ENCODE results near the gene MYG1.

DNA sequence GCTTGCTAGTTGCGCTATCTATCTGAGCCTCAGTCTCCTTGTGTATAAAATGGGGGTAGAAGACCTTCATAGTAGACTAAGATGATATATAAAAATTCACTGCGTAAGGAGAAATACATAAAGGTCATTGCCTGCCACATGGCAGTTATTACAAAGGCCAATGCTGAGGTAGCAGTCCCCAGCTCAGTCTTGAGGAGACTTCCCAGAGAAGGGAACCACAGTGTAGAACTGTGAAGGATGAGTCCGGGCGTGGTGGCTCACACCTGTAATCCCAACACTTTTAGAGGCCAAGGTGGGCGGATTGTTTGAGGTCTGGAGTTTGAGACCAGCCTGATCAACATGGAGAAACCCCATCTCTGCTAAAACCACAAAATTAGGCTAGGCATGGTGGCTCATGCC, 53.8 kb downstream of the MYG1 start:
- TF ChIP-seq, protein P1, sequence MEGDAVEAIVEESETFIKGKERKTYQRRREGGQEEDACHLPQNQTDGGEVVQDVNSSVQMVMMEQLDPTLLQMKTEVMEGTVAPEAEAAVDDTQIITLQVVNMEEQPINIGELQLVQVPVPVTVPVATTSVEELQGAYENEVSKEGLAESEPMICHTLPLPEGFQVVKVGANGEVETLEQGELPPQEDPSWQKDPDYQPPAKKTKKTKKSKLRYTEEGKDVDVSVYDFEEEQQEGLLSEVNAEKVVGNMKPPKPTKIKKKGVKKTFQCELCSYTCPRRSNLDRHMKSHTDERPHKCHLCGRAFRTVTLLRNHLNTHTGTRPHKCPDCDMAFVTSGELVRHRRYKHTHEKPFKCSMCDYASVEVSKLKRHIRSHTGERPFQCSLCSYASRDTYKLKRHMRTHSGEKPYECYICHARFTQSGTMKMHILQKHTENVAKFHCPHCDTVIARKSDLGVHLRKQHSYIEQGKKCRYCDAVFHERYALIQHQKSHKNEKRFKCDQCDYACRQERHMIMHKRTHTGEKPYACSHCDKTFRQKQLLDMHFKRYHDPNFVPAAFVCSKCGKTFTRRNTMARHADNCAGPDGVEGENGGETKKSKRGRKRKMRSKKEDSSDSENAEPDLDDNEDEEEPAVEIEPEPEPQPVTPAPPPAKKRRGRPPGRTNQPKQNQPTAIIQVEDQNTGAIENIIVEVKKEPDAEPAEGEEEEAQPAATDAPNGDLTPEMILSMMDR (IDR thresholded peaks at IDR 0.05) = no peak
- no peak for TF ChIP-seq POLR2A (IDR thresholded peaks at IDR 0.05)
- TF ChIP-seq EP300 (IDR thresholded peaks at IDR 0.05) = no peak
- no peak for TF ChIP-seq POLR2AphosphoS5 (IDR thresholded peaks at IDR 0.05)
